AG20443 (cell line): ENCODE results near the gene IL23A.

Experiments used
- DNase-seq: peaks from one replicate; pipeline ENCODE4 v3.0.0; 2012; ENCODE audit warnings: low spot score, mixed read lengths

Gene IL23A

GRCh38 chr12:56361487-56362129 lies 22.9 kb downstream of the IL23A start:
- DNase-seq: no peak

- no peak for DNase-seq
Observed at GRCh38 chr12:56362130-56363059, 23.7 kb downstream of the IL23A start, which contains the start of gene APOF. Gene APOF (minus strand): TSS chr12:56362857. CDS start chr12:56362745, 112 bp downstream.

- DNase-seq: no peak
Observed at GRCh38 chr12:56366948-56367347, 28.3 kb downstream of the IL23A start.

GRCh38 chr12:56373515-56373914 lies 34.8 kb downstream of the IL23A start:
- no peak for DNase-seq

- no peak for DNase-seq
Observed at GRCh38 chr12:56374726-56375597, 36.3 kb downstream of the IL23A start.

- no peak for DNase-seq
Observed at GRCh38 chr12:56375598-56376434, 37.1 kb downstream of the IL23A start.

- DNase-seq: no peak
Observed at GRCh38 chr12:56377310-56377988, 38.8 kb downstream of the IL23A start.

- no peak for DNase-seq
Observed at GRCh38 chr12:56377989-56378316, 39.3 kb downstream of the IL23A start.

- no peak for DNase-seq
Observed at GRCh38 chr12:56382611-56383010, 43.9 kb downstream of the IL23A start.

- no peak for DNase-seq
Observed at GRCh38 chr12:56385873-56386272, 47.2 kb downstream of the IL23A start.

- DNase-seq: no peak
Observed at GRCh38 chr12:56387152-56387736, 48.6 kb downstream of the IL23A start.

- no peak for DNase-seq
Observed at GRCh38 chr12:56389412-56389811, 50.7 kb downstream of the IL23A start.
